Lower lobe of right lung (tissue), 2 donors: ENCODE data around the gene WDTC1. TPM values are rescaled to one million over a fixed set of nuclear protein-coding genes. Genes with fewer than 3 reads are reported as not detected.

Source experiments
- ATAC-seq, 2 donors: fragments of 200-7000 bp; cut with Tn5 transposase; one replicate each; pipeline ENCODE4 v1.9.1; 2020 to 2022; ENCODE audit warnings: mild to moderate bottlenecking in 2 of 2, moderate library complexity in 2 of 2
- DNase-seq: peaks from one replicate; pipeline ENCODE4 v3.0.0-alpha.2; 2020
- H3K27ac ChIP-seq: fragments of 200-600 bp; one replicate; pipeline ENCODE4 v1.8.0; 2022
- H3K27me3 ChIP-seq: fragments of 200-600 bp; one replicate; pipeline ENCODE4 v1.8.0; 2022; ENCODE audit warnings: low read depth
- H3K36me3 ChIP-seq: fragments of 200-600 bp; one replicate; pipeline ENCODE4 v1.8.0; 2022; ENCODE audit warnings: mild to moderate bottlenecking
- H3K4me1 ChIP-seq: fragments of 200-600 bp; one replicate; pipeline ENCODE4 v1.8.0; 2022
- H3K4me3 ChIP-seq: fragments of 200-600 bp; one replicate; pipeline ENCODE4 v1.8.0; 2022; ENCODE audit warnings: mild to moderate bottlenecking
- H3K9me3 ChIP-seq: fragments of 200-600 bp; one replicate; pipeline ENCODE4 v1.8.0; 2022
- intact Hi-C: fragments of 100-400 bp; cut with DNase I; formaldehyde crosslinking; loops from one replicate; pipeline ENCODE4 v1.11.0; 2022
- total RNA-seq: library from RNA; stranded (reverse); fragmentation: NEBNext Ultra II Directional; extraction: Animal tissue kit (Norgen Biotek cat#: 25700); gene quantifications from one replicate; pipeline ENCODE4 v1.2.1, GENCODE V29; 2021
- TF ChIP-seq, protein P1 (sequence below): fragments of 200-600 bp; IDR thresholded peaks from one replicate; pipeline ENCODE4 v1.8.0; 2022; ENCODE audit warnings: antibody characterized with exemption, mild to moderate bottlenecking
- donor health status: DM: no; HTN: yes; CAD: no; lungs with severe emphysema.

The WDTC1 gene
- total RNA-seq, 1 donor from 2014 or later = 45.7 TPM

DNA sequence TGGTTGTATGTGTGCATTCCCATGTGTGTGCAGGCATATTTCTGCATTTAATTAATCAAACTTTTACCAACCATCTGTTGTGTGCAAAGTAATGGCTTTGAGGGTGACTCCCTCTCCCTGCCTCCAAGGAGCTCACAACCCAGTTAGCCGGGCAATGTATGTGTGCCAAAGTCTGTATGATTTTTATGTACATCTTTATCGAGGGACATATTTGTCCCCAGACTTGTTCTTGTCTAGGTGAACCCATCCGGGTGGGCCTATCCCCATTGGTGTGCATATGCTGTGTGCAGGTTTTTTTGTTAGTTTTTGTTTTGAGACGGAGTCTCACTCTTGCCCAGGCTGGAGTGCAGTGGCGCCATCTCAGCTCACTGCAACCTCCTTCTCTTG lies 109.2 kb downstream of the WDTC1 start:
- TF ChIP-seq, protein P1, sequence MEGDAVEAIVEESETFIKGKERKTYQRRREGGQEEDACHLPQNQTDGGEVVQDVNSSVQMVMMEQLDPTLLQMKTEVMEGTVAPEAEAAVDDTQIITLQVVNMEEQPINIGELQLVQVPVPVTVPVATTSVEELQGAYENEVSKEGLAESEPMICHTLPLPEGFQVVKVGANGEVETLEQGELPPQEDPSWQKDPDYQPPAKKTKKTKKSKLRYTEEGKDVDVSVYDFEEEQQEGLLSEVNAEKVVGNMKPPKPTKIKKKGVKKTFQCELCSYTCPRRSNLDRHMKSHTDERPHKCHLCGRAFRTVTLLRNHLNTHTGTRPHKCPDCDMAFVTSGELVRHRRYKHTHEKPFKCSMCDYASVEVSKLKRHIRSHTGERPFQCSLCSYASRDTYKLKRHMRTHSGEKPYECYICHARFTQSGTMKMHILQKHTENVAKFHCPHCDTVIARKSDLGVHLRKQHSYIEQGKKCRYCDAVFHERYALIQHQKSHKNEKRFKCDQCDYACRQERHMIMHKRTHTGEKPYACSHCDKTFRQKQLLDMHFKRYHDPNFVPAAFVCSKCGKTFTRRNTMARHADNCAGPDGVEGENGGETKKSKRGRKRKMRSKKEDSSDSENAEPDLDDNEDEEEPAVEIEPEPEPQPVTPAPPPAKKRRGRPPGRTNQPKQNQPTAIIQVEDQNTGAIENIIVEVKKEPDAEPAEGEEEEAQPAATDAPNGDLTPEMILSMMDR = no peak
- Histone ChIP-seq H3K4me1 (peaks cover 37% of the 10 kb centered on the region), H3K4me3 (peak overlapping the region; percentile 61), H3K27me3 (no peaks in the 10 kb centered on the region), H3K9me3 (no peaks in the 10 kb centered on the region), H3K27ac (peak overlapping the region; percentile 78), H3K36me3 (peaks cover 7% of the 10 kb centered on the region)
- DNase-seq (no peak), ATAC-seq (no peak)
- intact Hi-C loops = no loop called here

DNA sequence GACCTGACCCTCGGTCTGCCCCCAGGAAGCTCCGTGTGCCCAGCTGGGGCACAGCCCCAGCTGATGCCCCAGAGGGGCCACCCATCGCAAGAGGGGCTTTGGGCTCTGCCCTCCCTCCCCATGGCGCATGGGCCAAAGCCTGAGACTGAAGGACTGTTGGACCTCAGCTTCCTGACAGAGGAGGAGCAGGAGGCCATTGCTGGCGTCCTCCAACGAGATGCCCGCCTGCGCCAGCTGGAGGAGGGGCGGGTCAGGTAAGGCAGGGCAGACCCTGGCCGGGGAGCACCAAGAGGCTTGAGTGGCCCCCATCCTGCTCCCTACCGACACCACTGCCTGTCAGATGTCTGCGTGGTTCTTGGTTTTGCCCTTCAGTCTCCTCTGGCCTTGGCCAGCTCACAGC lies 110.8 kb downstream of the WDTC1 start:
- Histone ChIP-seq H3K36me3 (peaks cover 2% of the 10 kb centered on the region), H3K27ac (no peak overlapping the region), H3K9me3 (no peaks in the 10 kb centered on the region), H3K4me3 (no peak overlapping the region), H3K4me1 (peaks cover 51% of the 10 kb centered on the region), H3K27me3 (no peaks in the 10 kb centered on the region)
- no peak for ATAC-seq
- no peak for DNase-seq
- intact Hi-C loops = no loop called here
- TF ChIP-seq, protein P1 = no peak

DNA sequence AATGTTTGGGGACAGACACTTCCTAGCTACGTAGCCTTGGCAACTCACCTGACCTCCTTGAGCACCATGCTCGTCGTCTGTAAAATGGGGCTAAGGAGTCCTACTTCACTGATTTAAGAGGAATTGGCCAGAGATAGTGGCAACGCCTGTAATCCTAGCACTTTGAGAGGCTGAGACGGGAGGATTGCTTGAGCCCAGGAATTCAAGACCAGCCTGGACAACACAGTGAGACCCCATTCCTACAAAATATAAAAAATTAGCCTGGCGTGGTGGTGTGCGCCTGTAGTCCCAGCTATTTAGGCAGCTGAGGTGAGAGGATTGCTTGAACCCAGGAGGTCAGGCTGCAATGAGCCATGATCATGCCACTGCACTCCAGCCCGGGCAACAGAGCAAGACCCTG lies 111.9 kb downstream of the WDTC1 start:
- no peaks in the 10 kb centered on the region for H3K27me3 ChIP-seq
- ATAC-seq (no peak), DNase-seq (no peak)
- H3K27ac ChIP-seq = no peak overlapping the region
- peaks cover 57% of the 10 kb centered on the region for H3K4me1 ChIP-seq
- no peaks in the 10 kb centered on the region for H3K9me3 ChIP-seq
- H3K4me3 ChIP-seq = no peak overlapping the region
- intact Hi-C loops = no loop called here
- TF ChIP-seq, protein P1 = no peak
- H3K36me3 ChIP-seq = peaks cover 7% of the 10 kb centered on the region

DNA sequence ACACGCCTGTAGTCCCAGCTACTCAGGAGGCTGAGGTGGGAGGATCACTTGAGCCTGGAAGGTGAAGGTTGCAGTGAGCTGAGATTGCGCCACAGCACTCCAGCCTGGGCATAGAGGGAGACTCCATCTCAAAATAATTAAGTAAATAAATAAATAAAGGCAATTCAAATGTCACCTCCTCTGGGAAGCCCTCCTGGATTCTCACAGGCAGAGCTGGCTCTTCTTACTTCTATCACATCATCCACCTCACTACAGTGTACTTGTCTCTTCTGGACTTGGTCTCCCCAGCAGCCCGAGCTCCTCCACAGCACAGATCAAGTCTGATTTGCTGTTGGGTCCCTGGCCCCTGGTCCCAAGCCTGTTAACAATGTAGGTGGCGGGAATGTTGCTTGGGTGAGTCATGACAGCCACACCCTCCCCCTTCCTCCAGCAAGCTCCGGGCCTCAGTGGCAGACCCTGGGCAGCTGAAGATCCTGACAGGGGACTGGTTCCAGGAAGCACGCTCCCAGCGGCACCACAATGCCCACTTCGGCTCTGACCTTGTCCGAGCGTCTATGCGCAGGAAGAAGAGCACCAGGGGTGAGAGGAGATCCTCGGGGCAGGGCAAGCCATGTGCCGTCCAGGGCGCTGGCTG lies 112.7 kb downstream of the WDTC1 start:
- H3K9me3 ChIP-seq = no peaks in the 10 kb centered on the region
- intact Hi-C loops = no loop called here
- ATAC-seq = no peak
- no peak for DNase-seq
- peaks cover 51% of the 10 kb centered on the region for H3K4me1 ChIP-seq
- H3K36me3 ChIP-seq = peaks cover 7% of the 10 kb centered on the region
- no peak overlapping the region for H3K4me3 ChIP-seq
- H3K27ac ChIP-seq = no peak overlapping the region
- H3K27me3 ChIP-seq = no peaks in the 10 kb centered on the region
- TF ChIP-seq, protein P1 = no peak

DNA sequence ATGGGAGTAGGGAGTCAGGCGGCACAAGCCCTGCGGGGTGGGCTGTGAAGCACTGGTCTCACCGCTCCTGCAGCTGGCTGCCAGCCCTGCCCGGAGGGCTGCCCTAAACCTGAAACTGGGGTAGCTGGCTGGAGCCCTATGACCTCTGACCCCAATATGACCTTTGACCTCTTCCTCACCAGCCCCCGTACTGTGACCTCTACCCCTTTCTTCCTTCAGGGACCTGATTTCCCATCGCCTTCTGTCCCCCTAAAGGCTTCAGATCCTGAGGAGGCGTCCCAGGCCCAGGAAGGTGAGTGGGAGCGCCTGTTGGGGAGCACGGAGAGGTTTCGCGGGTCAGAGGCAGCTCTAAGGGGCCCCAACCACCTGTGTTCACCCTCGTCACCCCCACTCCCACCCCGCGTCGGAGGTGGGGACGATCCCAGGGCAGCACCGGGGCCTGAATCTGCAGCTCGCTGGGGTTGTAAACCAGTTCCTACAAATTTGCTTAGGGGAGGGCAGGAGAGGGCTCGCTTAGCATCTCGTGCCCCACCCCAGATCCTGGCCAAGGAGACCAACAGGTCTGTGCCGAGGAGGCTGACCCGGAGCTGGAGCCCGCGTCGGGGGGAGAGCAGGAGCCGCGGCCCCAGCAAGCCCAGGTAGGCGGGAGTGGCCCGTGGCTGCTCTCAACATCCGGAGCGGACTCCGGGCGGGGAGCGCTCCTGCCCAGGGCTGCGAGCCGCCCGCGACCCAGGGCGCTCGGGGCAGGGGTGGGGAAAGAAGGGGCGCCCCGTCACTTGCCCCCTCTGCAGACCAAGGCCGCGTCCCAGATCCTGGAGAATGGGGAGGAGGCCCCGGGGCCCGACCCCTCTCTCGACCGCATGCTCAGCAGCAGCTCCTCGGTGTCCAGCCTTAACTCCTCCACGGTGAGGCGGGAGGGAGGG lies 114.7 kb downstream of the WDTC1 start:
- ATAC-seq (peak; percentile 89 to 91), DNase-seq (peak; percentile 87)
- H3K4me1 ChIP-seq = peaks cover 33% of the 10 kb centered on the region
- intact Hi-C loops = no loop called here
- H3K36me3 ChIP-seq = peaks cover 22% of the 10 kb centered on the region
- H3K27me3 ChIP-seq = no peaks in the 10 kb centered on the region
- H3K27ac ChIP-seq = peak overlapping the region; percentile 46
- TF ChIP-seq, protein P1 = no peak
- peak overlapping the region; percentile 58 for H3K4me3 ChIP-seq
- H3K9me3 ChIP-seq = no peaks in the 10 kb centered on the region
